Measurements from ENCODE around the gene AK9. TPM values are rescaled to one million over a fixed set of nuclear protein-coding genes. Genes with fewer than 3 reads are reported as not detected.

Gene AK9
- polyA plus RNA-seq, 1 donor from 2014 or later: 27.7 TPM

GRCh38 chr6:109467696-109468095 is 223.3 kb downstream of the AK9 start:
- H3K36me3 ChIP-seq (ENCODE audit: insufficient read depth, low read length): peaks cover 4% of the 10 kb centered on the region

GRCh38 chr6:109466212-109466923 is 224.6 kb downstream of the AK9 start:
- peaks cover 12% of the 10 kb centered on the region for H3K36me3 ChIP-seq (ENCODE audit: insufficient read depth, low read length)
- H3K27ac ChIP-seq (ENCODE audit: low read length): no peak overlapping the region
- no peak overlapping the region for H3K4me3 ChIP-seq (ENCODE audit: low read length)

More at GRCh38 chr6:109467696-109468095, 223.3 kb downstream of the AK9 start:
- no peaks in the 10 kb centered on the region for H3K9me2 ChIP-seq (ENCODE audit: insufficient read depth, low read length)
- no peak overlapping the region for H3K4me3 ChIP-seq (ENCODE audit: low read length)
- no peak overlapping the region for H3K27ac ChIP-seq (ENCODE audit: low read length)
- TF ChIP-seq EZH2 (IDR thresholded peaks at IDR 0.05; ENCODE audit: borderline replicate concordance, insufficient read depth, low read length, poor library complexity, severe bottlenecking): no peak
- no peak for TF ChIP-seq MXI1 (conservative IDR thresholded peaks at IDR 0.05; ENCODE audit: poor library complexity, severe bottlenecking)
- no peak for TF ChIP-seq SMC3 (conservative IDR thresholded peaks at IDR 0.05; ENCODE audit: poor library complexity)
- TF ChIP-seq RAD21 (conservative IDR thresholded peaks at IDR 0.05): no peak
- no peak for TF ChIP-seq REST (IDR thresholded peaks at IDR 0.05; ENCODE audit: borderline replicate concordance)
- TF ChIP-seq EP300 (conservative IDR thresholded peaks at IDR 0.05; ENCODE audit: poor library complexity, severe bottlenecking): no peak
- TF ChIP-seq TAF1 (IDR thresholded peaks at IDR 0.05; ENCODE audit: low read depth): no peak
- no peak for TF ChIP-seq POLR2AphosphoS5 (IDR thresholded peaks at IDR 0.05)
- H3K79me2 ChIP-seq (replicated peaks; ENCODE audit: insufficient read depth, low read length): no peaks in the 10 kb centered on the region
- H3K9me3 ChIP-seq (ENCODE audit: low read length): no peaks in the 10 kb centered on the region
- H3K4me2 ChIP-seq (ENCODE audit: low read length): no peak overlapping the region
- H3K27me3 ChIP-seq (ENCODE audit: insufficient read depth, low read depth, low read length): no peaks in the 10 kb centered on the region
- H4K20me1 ChIP-seq (ENCODE audit: insufficient read depth): peaks cover 2% of the 10 kb centered on the region
- no peaks in the 10 kb centered on the region for H3F3A ChIP-seq (ENCODE audit: insufficient read depth, low read length, poor library complexity, severe bottlenecking)
- H3K9ac ChIP-seq (ENCODE audit: low read length): no peak overlapping the region
- no peak overlapping the region for H2AFZ ChIP-seq (ENCODE audit: low read depth, low read length)

DNA sequence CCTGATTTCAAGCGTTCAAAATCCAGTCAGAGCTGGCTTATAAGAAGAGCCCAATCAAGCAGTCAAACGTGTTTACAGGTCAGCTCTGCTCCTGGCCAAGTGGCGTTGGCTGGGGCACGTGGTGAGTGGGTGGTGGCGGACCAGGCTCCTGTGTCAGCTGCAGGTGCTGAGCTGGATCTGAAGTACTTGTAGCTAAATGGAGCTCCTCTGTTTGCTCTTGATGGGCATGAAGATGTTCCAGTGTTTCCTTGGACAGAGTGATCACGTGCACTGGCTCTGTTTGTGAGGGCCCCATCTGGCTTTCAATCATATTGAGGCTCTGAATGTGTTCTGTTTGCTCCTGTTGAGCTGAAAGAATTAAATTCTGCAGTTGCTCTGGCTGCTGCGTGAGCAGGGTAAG is 225.2 kb downstream of the AK9 start:
- H3K79me2 ChIP-seq (replicated peaks; ENCODE audit: insufficient read depth, low read length): no peaks in the 10 kb centered on the region
- H3K9me3 ChIP-seq (ENCODE audit: low read length): no peaks in the 10 kb centered on the region
- peaks cover 2% of the 10 kb centered on the region for H4K20me1 ChIP-seq (ENCODE audit: insufficient read depth)
- H3K9ac ChIP-seq (ENCODE audit: low read length): no peak overlapping the region
- no peak overlapping the region for H2AFZ ChIP-seq (ENCODE audit: low read depth, low read length)
- peaks cover 12% of the 10 kb centered on the region for H3K36me3 ChIP-seq (ENCODE audit: insufficient read depth, low read length)
- no peaks in the 10 kb centered on the region for H3F3A ChIP-seq (ENCODE audit: insufficient read depth, low read length, poor library complexity, severe bottlenecking)
- no peak for TF ChIP-seq EP300 (conservative IDR thresholded peaks at IDR 0.05; ENCODE audit: poor library complexity, severe bottlenecking)
- TF ChIP-seq POLR2AphosphoS5 (IDR thresholded peaks at IDR 0.05): no peak
- no peak for TF ChIP-seq REST (IDR thresholded peaks at IDR 0.05; ENCODE audit: borderline replicate concordance)
- TF ChIP-seq, protein P1, sequence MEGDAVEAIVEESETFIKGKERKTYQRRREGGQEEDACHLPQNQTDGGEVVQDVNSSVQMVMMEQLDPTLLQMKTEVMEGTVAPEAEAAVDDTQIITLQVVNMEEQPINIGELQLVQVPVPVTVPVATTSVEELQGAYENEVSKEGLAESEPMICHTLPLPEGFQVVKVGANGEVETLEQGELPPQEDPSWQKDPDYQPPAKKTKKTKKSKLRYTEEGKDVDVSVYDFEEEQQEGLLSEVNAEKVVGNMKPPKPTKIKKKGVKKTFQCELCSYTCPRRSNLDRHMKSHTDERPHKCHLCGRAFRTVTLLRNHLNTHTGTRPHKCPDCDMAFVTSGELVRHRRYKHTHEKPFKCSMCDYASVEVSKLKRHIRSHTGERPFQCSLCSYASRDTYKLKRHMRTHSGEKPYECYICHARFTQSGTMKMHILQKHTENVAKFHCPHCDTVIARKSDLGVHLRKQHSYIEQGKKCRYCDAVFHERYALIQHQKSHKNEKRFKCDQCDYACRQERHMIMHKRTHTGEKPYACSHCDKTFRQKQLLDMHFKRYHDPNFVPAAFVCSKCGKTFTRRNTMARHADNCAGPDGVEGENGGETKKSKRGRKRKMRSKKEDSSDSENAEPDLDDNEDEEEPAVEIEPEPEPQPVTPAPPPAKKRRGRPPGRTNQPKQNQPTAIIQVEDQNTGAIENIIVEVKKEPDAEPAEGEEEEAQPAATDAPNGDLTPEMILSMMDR (IDR thresholded peaks at IDR 0.05; ENCODE audit: poor library complexity, severe bottlenecking): no peak
- no peak for TF ChIP-seq RAD21 (conservative IDR thresholded peaks at IDR 0.05)
- no peak for TF ChIP-seq EZH2 (IDR thresholded peaks at IDR 0.05; ENCODE audit: borderline replicate concordance, insufficient read depth, low read length, poor library complexity, severe bottlenecking)
- no peak for TF ChIP-seq SMC3 (conservative IDR thresholded peaks at IDR 0.05; ENCODE audit: poor library complexity)
- TF ChIP-seq MXI1 (conservative IDR thresholded peaks at IDR 0.05; ENCODE audit: poor library complexity, severe bottlenecking): no peak
- no peak overlapping the region for H3K27ac ChIP-seq (ENCODE audit: low read length)
- H3K9me2 ChIP-seq (ENCODE audit: insufficient read depth, low read length): no peaks in the 10 kb centered on the region
- no peak overlapping the region for H3K4me2 ChIP-seq (ENCODE audit: low read length)
- no peak overlapping the region for H3K4me3 ChIP-seq (ENCODE audit: low read length)
- no peaks in the 10 kb centered on the region for H3K27me3 ChIP-seq (ENCODE audit: insufficient read depth, low read depth, low read length)

More at GRCh38 chr6:109466212-109466923, 224.6 kb downstream of the AK9 start:
- Histone ChIP-seq H3K9ac (ENCODE audit: low read length) (no peak overlapping the region), H3F3A (ENCODE audit: insufficient read depth, low read length, poor library complexity, severe bottlenecking) (no peaks in the 10 kb centered on the region), H3K9me2 (ENCODE audit: insufficient read depth, low read length) (no peaks in the 10 kb centered on the region), H2AFZ (ENCODE audit: low read depth, low read length) (no peak overlapping the region), H3K27me3 (ENCODE audit: insufficient read depth, low read depth, low read length) (no peaks in the 10 kb centered on the region), H4K20me1 (ENCODE audit: insufficient read depth) (peaks cover 2% of the 10 kb centered on the region), H3K4me2 (ENCODE audit: low read length) (no peak overlapping the region), H3K9me3 (ENCODE audit: low read length) (no peaks in the 10 kb centered on the region), H3K79me2 (replicated peaks; ENCODE audit: insufficient read depth, low read length) (no peaks in the 10 kb centered on the region)
- no peak for TF ChIP-seq TAF1 (IDR thresholded peaks at IDR 0.05; ENCODE audit: low read depth)

Data from neural cell (in vitro differentiated cells).